HG02852 (cell line): ENCODE measurements around the gene TMEM63B.
"Not testable (repeated sequence)": the region's sequence is repeated elsewhere in the genome, so short reads cannot be mapped to it uniquely, and the experiment has no call there.

ENCODE experiments used
- ATAC-seq: cut with Tn5 transposase; IDR thresholded peaks from one replicate; pipeline ENCODE4 v1.9.1; 2021; ENCODE audit warnings: mild to moderate bottlenecking, moderate library complexity; ENCODE audit not compliant: unreplicated experiment

The TMEM63B gene

GRCh38 chr6:44094403-44095242, 32.7 kb upstream of the TMEM63B start:
- ATAC-seq = no peak

GRCh38 chr6:44095243-44095623, 32.1 kb upstream of the TMEM63B start:
- not testable (repeated sequence) for ATAC-seq

- ATAC-seq = peak; percentile 55
These were observed 30.7 kb upstream of the TMEM63B start for GRCh38 chr6:44096612-44097011.

GRCh38 chr6:44097782-44098317, 29.5 kb upstream of the TMEM63B start:
- no peak for ATAC-seq

GRCh38 chr6:44099192-44099591, 28.2 kb upstream of the TMEM63B start:
- ATAC-seq = no peak

GRCh38 chr6:44100088-44100550, 27.2 kb upstream of the TMEM63B start:
- no peak for ATAC-seq

- no peak for ATAC-seq
These were observed 25.5 kb upstream of the TMEM63B start for GRCh38 chr6:44101832-44102231.

GRCh38 chr6:44102527-44102926, 24.8 kb upstream of the TMEM63B start:
- ATAC-seq = no peak

GRCh38 chr6:44104481-44105021, 22.8 kb upstream of the TMEM63B start:
- ATAC-seq = no peak

GRCh38 chr6:44105146-44105545, 22.2 kb upstream of the TMEM63B start:
- no peak for ATAC-seq

GRCh38 chr6:44105993-44106740, 21.2 kb upstream of the TMEM63B start:
- ATAC-seq = no peak

- no peak for ATAC-seq
These were observed 20.3 kb upstream of the TMEM63B start for GRCh38 chr6:44107017-44107416.

GRCh38 chr6:44108471-44108870, 18.9 kb upstream of the TMEM63B start:
- no peak for ATAC-seq

GRCh38 chr6:44109212-44109611, 18.1 kb upstream of the TMEM63B start:
- no peak for ATAC-seq

GRCh38 chr6:44110005-44110676, 17.2 kb upstream of the TMEM63B start:
- ATAC-seq = no peak

- no peak for ATAC-seq
These were observed 16.4 kb upstream of the TMEM63B start for GRCh38 chr6:44110966-44111365.

- ATAC-seq = no peak
These were observed 15.6 kb upstream of the TMEM63B start for GRCh38 chr6:44111434-44112417.

- no peak for ATAC-seq
These were observed 13.9 kb upstream of the TMEM63B start for GRCh38 chr6:44113414-44113813.

- no peak for ATAC-seq
These were observed 11.5 kb upstream of the TMEM63B start for GRCh38 chr6:44115866-44116265.
